ENCODE data around the gene WDR36.

The WDR36 gene

DNA sequence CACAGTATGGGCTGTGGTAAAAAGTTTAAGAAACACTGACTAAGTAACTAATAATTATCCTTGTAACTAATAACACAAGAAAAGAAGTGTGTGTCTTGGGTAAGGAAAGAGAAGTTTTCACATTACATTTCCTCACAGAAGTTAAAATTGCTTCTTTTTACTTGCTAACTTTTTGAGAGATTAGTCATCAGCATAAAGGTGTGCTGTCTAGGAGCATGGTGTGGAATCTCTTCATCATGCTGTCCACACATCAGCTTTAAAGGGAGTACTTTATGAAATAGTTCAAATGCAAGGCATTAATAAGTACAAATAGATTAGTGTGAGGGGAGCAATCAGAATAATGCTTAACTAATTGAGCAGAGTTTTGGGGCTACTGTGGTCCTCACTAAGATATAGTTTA is 29.8 kb downstream of the WDR36 start:
- Histone ChIP-seq H3K27ac (ENCODE audit: low read depth, low read length, severe bottlenecking) (no peak overlapping the region), H3K4me3 (ENCODE audit: extremely low read depth, insufficient read depth, low read length, poor library complexity, severe bottlenecking) (no peak overlapping the region), H3K9me3 (ENCODE audit: control insufficient read depth, low read length) (no peaks in the 10 kb centered on the region), H3K4me1 (ENCODE audit: control insufficient read depth, insufficient read depth, low read length, poor library complexity, severe bottlenecking) (peaks cover 19% of the 10 kb centered on the region), H3K36me3 (ENCODE audit: control insufficient read depth, insufficient read depth, low read length) (peaks cover 59% of the 10 kb centered on the region)

DNA sequence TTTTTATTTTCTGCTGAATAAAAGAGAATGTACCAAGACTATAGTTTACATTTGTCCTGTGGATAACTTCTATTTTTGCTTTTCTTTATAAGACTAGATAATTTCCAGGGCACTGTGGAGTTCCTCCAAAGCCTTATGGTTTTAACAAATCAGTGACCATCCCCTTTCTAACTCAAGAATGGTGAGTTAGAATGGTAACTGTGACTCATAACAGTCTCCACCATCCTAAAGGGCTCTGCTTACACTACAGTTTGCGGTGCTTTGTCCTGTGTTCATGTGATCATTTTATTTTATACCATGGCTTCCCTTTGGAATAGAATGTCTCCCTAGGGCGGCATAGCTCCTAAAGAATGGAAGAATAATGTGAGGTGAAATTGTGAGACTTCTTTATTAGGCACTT is 30.2 kb downstream of the WDR36 start:
- Histone ChIP-seq H3K4me3 (ENCODE audit: extremely low read depth, insufficient read depth, low read length, poor library complexity, severe bottlenecking) (no peak overlapping the region), H3K9me3 (ENCODE audit: control insufficient read depth, low read length) (no peaks in the 10 kb centered on the region), H3K36me3 (ENCODE audit: control insufficient read depth, insufficient read depth, low read length) (peaks cover 59% of the 10 kb centered on the region), H3K27ac (ENCODE audit: low read depth, low read length, severe bottlenecking) (no peak overlapping the region), H3K4me1 (ENCODE audit: control insufficient read depth, insufficient read depth, low read length, poor library complexity, severe bottlenecking) (peaks cover 24% of the 10 kb centered on the region)
- WGBS, 2 experiments (ENCODE audit: insufficient coverage in 2 of 2): 100% methylated on average over 1 of the region's 2 CpGs; no CpG with 5 or more reads in 1 of the 2 experiments

DNA sequence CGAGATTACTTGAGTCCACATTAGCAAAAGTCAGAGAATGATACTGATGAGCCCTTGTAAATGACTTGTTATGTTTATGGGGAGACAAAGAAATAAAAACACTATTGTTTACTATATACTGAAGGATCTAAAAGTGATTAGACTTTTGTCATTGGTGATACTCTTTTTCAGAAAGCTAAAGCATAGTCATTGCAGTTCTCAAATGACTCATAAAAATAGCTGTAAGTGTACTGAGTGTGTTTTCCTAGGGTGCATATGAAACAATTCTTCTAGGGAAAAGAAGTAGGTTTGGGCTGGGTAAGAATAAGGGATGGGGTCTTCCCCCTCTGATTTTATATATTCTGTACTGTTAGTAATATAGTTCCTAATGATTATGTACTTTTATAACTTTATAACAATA is 32.6 kb downstream of the WDR36 start:
- Histone ChIP-seq H3K4me3 (ENCODE audit: extremely low read depth, insufficient read depth, low read length, poor library complexity, severe bottlenecking) (no peak overlapping the region), H3K27ac (ENCODE audit: low read depth, low read length, severe bottlenecking) (no peak overlapping the region), H3K4me1 (ENCODE audit: control insufficient read depth, insufficient read depth, low read length, poor library complexity, severe bottlenecking) (peaks cover 24% of the 10 kb centered on the region), H3K36me3 (ENCODE audit: control insufficient read depth, insufficient read depth, low read length) (peaks cover 47% of the 10 kb centered on the region), H3K9me3 (ENCODE audit: control insufficient read depth, low read length) (no peaks in the 10 kb centered on the region)
- no CpG with 5 or more reads among the region's 1 CpG for WGBS, 2 experiments (ENCODE audit: insufficient coverage in 2 of 2)

DNA sequence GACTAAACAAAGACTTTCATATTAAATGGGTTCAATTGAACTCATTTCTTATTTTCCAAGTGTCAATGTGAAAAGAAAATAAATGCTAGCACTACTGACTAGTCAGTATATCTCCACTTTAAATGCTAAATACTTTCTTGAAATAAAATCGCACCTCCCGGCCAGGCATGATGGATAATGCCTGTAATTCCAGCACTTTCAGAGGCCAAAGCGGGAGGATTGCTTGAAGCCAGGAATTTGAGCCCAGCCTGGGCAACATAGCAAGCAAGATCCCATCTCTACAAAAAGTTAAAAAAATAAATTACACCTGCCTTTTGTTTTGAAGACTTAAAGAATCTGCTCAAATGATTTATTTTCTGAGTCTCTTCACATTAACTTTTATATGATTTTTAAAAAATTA is 34.7 kb downstream of the WDR36 start:
- H3K36me3 ChIP-seq (ENCODE audit: control insufficient read depth, insufficient read depth, low read length): peaks cover 36% of the 10 kb centered on the region
- whole genome bisulfite sequencing, 2 experiments (ENCODE audit: insufficient coverage in 2 of 2): 80 to 88% methylated on average over 1 to 3 of the region's 3 CpGs

DNA sequence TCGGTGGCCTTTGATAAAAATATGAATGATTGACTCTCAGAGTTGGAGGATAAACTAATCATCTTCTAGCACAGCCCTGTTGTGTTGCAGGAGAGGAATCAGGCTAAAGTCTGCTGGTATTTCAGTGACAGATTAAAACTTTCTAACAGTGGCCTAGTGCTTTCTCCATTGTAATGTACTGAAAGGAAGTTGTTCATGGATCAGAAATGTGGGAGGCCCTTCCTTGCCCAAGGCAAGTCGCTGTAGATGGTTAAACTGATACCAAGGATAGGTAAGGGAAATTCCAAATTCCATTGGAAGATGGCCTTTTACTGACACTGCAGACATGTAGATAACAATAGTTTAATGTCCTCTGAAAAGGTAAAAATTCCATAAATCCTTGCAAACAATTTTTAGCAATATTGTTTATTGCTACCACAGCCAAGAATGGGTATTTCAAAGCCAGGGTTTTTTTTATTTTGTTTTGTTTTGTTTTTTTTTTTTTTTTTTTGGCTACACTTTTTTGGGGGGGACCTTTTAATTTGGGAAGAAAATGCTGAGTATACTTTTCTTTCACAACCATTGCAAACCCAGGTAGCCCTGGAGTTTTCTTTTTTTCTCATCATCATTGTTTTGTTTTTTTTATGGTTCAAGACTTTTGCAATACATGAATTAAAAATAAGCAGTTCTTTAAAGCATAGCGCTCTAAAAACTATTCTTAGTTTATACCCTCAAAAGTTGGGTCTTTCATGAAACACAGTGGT is 35.5 kb downstream of the WDR36 start:
- Histone ChIP-seq H3K4me3 (ENCODE audit: extremely low read depth, insufficient read depth, low read length, poor library complexity, severe bottlenecking) (no peak overlapping the region), H3K36me3 (ENCODE audit: control insufficient read depth, insufficient read depth, low read length) (peaks cover 31% of the 10 kb centered on the region), H3K27ac (ENCODE audit: low read depth, low read length, severe bottlenecking) (no peak overlapping the region), H3K4me1 (ENCODE audit: control insufficient read depth, insufficient read depth, low read length, poor library complexity, severe bottlenecking) (peaks cover 41% of the 10 kb centered on the region), H3K9me3 (ENCODE audit: control insufficient read depth, low read length) (no peaks in the 10 kb centered on the region)
- 75 to 100% methylated on average over 1 of the region's 3 CpGs for WGBS, 2 experiments (ENCODE audit: insufficient coverage in 2 of 2)

More for the DNA sequence above, 34.7 kb downstream of the WDR36 start:
- no peak overlapping the region for H3K27ac ChIP-seq (ENCODE audit: low read depth, low read length, severe bottlenecking)
- no peaks in the 10 kb centered on the region for H3K9me3 ChIP-seq (ENCODE audit: control insufficient read depth, low read length)
- H3K4me3 ChIP-seq (ENCODE audit: extremely low read depth, insufficient read depth, low read length, poor library complexity, severe bottlenecking): no peak overlapping the region
- peaks cover 34% of the 10 kb centered on the region for H3K4me1 ChIP-seq (ENCODE audit: control insufficient read depth, insufficient read depth, low read length, poor library complexity, severe bottlenecking)

DNA sequence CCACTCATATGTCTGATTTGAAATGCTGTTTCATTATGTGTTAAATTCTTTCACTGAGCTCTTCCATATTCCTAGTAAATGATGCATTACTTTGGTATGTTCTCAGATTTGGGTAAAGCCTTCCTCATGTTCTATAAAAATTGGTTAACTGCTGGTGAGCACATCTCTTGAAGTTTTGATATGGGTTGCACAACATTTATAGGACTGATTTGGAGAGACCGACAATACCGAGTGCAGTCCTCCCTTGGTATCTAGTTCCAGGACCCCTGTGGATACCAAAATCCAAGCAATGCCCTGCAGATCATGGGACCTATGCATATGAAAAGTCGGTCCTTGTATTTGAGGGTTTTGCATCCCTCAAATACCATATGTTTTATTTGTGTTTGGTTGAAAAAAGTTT is 37.8 kb downstream of the WDR36 start:
- 18% methylated on average over 2 of the region's 3 CpGs; no CpG with 5 or more reads in 1 of the 2 experiments for WGBS, 2 experiments (ENCODE audit: insufficient coverage in 2 of 2)
- Histone ChIP-seq H3K4me3 (ENCODE audit: extremely low read depth, insufficient read depth, low read length, poor library complexity, severe bottlenecking) (no peak overlapping the region), H3K4me1 (ENCODE audit: control insufficient read depth, insufficient read depth, low read length, poor library complexity, severe bottlenecking) (peaks cover 37% of the 10 kb centered on the region), H3K36me3 (ENCODE audit: control insufficient read depth, insufficient read depth, low read length) (peaks cover 21% of the 10 kb centered on the region), H3K9me3 (ENCODE audit: control insufficient read depth, low read length) (no peaks in the 10 kb centered on the region), H3K27ac (ENCODE audit: low read depth, low read length, severe bottlenecking) (no peak overlapping the region)

DNA sequence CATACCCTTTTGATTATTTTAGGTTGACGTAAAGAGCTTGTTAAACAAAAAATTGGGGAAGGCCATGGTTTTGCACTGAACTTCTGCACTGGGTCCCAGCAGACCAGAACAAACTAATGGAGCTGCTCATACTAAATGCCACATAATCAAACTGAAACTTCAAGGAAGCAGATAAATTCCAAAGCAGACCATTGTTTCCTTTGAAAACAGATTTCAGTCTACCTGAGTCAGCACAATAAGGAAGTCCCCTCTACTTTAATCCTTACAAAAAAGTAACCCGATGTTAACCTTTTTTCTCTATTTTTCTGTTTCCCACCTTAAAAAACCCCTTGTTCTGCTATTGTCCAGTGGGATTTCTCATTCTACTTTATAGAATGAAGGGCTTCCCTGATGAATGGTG is 39.2 kb downstream of the WDR36 start:
- peaks cover 13% of the 10 kb centered on the region for H3K36me3 ChIP-seq (ENCODE audit: control insufficient read depth, insufficient read depth, low read length)
- peaks cover 28% of the 10 kb centered on the region for H3K4me1 ChIP-seq (ENCODE audit: control insufficient read depth, insufficient read depth, low read length, poor library complexity, severe bottlenecking)
- no CpG with 5 or more reads among the region's 2 CpGs for WGBS, 2 experiments (ENCODE audit: insufficient coverage in 2 of 2)
- H3K4me3 ChIP-seq (ENCODE audit: extremely low read depth, insufficient read depth, low read length, poor library complexity, severe bottlenecking): no peak overlapping the region
- H3K27ac ChIP-seq (ENCODE audit: low read depth, low read length, severe bottlenecking): no peak overlapping the region
- no peaks in the 10 kb centered on the region for H3K9me3 ChIP-seq (ENCODE audit: control insufficient read depth, low read length)

DNA sequence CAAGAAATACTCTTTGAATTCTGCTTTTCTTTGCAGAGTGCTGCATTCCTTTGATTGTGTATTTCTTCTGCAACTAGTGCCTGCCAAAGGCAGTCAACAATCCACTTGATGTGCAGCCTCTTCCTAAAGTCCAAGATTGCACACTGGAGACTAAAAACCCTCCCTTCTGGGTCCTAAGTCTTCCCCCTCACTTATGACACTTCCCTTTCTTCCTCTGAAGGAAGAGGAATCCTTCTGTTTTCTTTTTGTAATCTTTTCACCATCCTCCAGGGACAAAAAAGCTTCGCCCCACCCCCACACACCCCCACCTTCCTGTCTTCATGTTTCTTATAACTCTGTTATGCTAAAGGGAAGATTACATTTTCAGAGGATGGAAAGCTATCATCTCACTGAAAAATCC is 39.9 kb downstream of the WDR36 start:
- no peak overlapping the region for H3K27ac ChIP-seq (ENCODE audit: low read depth, low read length, severe bottlenecking)
- peaks cover 21% of the 10 kb centered on the region for H3K4me1 ChIP-seq (ENCODE audit: control insufficient read depth, insufficient read depth, low read length, poor library complexity, severe bottlenecking)
- no peak overlapping the region for H3K4me3 ChIP-seq (ENCODE audit: extremely low read depth, insufficient read depth, low read length, poor library complexity, severe bottlenecking)
- WGBS, 2 experiments (ENCODE audit: insufficient coverage in 2 of 2): no CpG with 5 or more reads among the region's 1 CpG
- H3K36me3 ChIP-seq (ENCODE audit: control insufficient read depth, insufficient read depth, low read length): peaks cover 6% of the 10 kb centered on the region
- H3K9me3 ChIP-seq (ENCODE audit: control insufficient read depth, low read length): no peaks in the 10 kb centered on the region

DNA sequence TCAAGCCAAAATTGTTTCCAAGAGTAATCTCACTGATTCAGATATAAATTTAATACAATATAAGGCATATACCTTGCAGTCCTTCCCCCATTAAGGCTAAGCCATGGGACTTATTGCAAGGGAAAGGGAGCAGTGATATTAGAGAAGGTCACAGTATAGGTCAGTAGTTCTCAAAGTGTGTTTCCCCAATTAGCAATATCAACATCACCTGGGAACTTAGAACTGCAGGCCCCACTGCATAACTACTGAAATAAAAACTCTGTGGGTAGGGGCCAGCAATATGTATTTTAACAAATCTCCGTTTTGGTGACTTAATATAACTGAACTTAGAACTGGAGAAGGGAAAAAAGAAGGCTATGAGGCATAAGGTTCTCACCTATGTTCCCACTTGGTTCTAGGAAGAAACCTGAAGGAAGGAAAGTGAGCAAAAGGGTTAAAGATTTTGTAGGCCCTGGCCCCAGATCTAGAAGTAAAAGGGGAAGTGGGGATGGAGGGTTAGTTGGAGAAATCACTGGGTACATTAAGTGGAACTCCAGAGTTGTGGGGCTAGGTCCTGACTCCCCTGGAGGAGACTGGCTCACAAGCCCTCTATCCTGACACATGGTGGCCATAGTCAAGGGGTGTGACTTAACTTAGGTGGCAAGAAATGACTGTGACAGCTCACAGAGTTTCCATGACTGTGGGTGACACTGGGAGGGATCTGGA is 40.7 kb downstream of the WDR36 start:
- H3K36me3 ChIP-seq (ENCODE audit: control insufficient read depth, insufficient read depth, low read length): peaks cover 3% of the 10 kb centered on the region

DNA sequence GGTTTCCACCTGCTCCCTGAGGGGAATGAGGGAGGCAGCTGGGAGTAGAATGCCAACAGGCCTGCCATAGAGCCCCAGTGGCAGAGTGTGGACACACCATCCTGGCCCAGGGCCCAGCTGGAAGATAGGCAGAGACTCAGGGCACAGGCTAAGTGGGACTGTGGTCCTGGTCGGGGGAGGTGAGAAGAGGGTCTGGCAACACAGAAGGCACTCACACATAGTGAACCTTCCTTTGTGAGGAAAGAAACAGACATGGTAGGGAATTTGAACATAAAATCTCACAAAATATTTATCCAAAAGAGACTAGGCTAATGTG is 41.2 kb downstream of the WDR36 start:
- Histone ChIP-seq H3K27ac (ENCODE audit: low read depth, low read length, severe bottlenecking) (no peak overlapping the region), H3K4me3 (ENCODE audit: extremely low read depth, insufficient read depth, low read length, poor library complexity, severe bottlenecking) (no peak overlapping the region), H3K4me1 (ENCODE audit: control insufficient read depth, insufficient read depth, low read length, poor library complexity, severe bottlenecking) (peaks cover 17% of the 10 kb centered on the region), H3K9me3 (ENCODE audit: control insufficient read depth, low read length) (no peaks in the 10 kb centered on the region), H3K36me3 (ENCODE audit: control insufficient read depth, insufficient read depth, low read length) (no peaks in the 10 kb centered on the region)
- no CpG with 5 or more reads among the region's 1 CpG for WGBS, 2 experiments (ENCODE audit: insufficient coverage in 2 of 2)

More for the DNA sequence above, 40.7 kb downstream of the WDR36 start:
- Histone ChIP-seq H3K4me1 (ENCODE audit: control insufficient read depth, insufficient read depth, low read length, poor library complexity, severe bottlenecking) (peaks cover 17% of the 10 kb centered on the region), H3K9me3 (ENCODE audit: control insufficient read depth, low read length) (no peaks in the 10 kb centered on the region), H3K27ac (ENCODE audit: low read depth, low read length, severe bottlenecking) (no peak overlapping the region), H3K4me3 (ENCODE audit: extremely low read depth, insufficient read depth, low read length, poor library complexity, severe bottlenecking) (no peak overlapping the region)
- WGBS, 2 experiments (ENCODE audit: insufficient coverage in 2 of 2): 57% methylated on average over 1 of the region's 1 CpG; no CpG with 5 or more reads in 1 of the 2 experiments

DNA sequence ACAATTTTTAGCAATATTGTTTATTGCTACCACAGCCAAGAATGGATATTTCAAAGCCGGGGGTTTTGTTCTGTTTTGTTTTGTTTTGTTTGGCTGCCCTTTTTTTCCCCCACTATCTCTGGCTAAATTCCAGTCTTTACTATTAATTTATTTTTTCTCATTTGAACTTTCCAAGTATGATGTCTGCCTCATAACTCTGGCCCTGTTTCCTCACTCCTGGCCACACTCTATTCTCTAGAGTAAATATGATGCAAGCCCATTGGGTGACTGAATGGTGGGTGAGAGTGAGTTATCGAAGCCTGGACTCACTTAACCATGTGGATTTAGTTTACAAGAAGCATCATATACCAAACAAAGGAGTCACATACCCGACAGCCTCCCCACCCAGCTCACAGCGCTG is 41.9 kb downstream of the WDR36 start:
- Histone ChIP-seq H3K27ac (ENCODE audit: low read depth, low read length, severe bottlenecking) (no peak overlapping the region), H3K4me1 (ENCODE audit: control insufficient read depth, insufficient read depth, low read length, poor library complexity, severe bottlenecking) (peaks cover 17% of the 10 kb centered on the region), H3K4me3 (ENCODE audit: extremely low read depth, insufficient read depth, low read length, poor library complexity, severe bottlenecking) (no peak overlapping the region), H3K36me3 (ENCODE audit: control insufficient read depth, insufficient read depth, low read length) (no peaks in the 10 kb centered on the region), H3K9me3 (ENCODE audit: control insufficient read depth, low read length) (no peaks in the 10 kb centered on the region)
- WGBS, 2 experiments (ENCODE audit: insufficient coverage in 2 of 2): 84 to 87% methylated on average over 2 of the region's 4 CpGs

Measured in mesodermal cell (in vitro differentiated cells).